ENCODE results near the gene APOO. TPM values are rescaled to one million over a fixed set of nuclear protein-coding genes. Genes with fewer than 3 reads are reported as not detected.

The APOO gene
- total and polyA plus RNA-seq, 2 of the 13 experiments (the other 11 are each of a cell fraction or from before 2014, with no cell fraction given): 9.7 to 22.1 TPM

DNA sequence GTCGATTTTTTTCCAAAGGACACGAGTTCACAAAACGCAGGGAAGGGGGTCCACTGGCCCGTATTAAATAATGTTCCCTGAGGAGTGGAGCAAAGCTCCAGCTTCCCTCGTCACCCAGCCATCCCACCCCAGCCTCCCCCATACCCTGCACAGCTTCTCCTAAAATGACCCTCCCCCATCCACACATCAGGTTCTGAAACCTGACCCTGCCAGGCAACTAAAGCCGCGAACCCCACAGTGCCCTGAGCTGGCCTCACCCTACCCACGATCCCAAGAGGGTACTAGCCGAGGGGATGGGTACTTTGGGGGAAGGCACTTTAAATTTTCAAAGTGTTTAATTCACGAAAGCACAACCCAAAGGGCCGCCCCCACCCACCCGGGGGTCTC lies 634 bp downstream of the APOO start:
- intact Hi-C loops (cut with micrococcal nuclease; ENCODE audit: unreplicated experiment): no loop called here
- Histone ChIP-seq H3K4me2 (ENCODE audit: low read depth, low read length) (peak overlapping the region; percentile 76), H3K79me2 (ENCODE audit: insufficient read depth, low read length) (peaks cover 2% of the 10 kb centered on the region), H3K4me1 (ENCODE audit: insufficient read depth, low read length) (peaks cover 34% of the 10 kb centered on the region), H2AFZ (ENCODE audit: low read length) (no peak overlapping the region), H3K27me3 (ENCODE audit: control insufficient read depth in 1 of 2, insufficient read depth in 2 of 2, low read length in 2 of 2) (no peaks in the 10 kb centered on the region), H3K36me3 (replicated peaks in 1 of 2; ENCODE audit: control insufficient read depth in 1 of 2, insufficient read depth in 2 of 2, low read length in 2 of 2) (no peaks in the 10 kb centered on the region), H3K9me3 (ENCODE audit: low read length) (no peaks in the 10 kb centered on the region), H3K27ac (ENCODE audit: extremely low read length, insufficient read depth, low read length) (peak overlapping the region; percentile 86), H3K4me3 (replicated peaks in 1 of 3; ENCODE audit: insufficient read depth in 1 of 3, low read depth in 2 of 3, low read length in 3 of 3) (peak overlapping the region; percentile 65 to 75 (median 69)), H4K20me1 (ENCODE audit: insufficient read depth, low read length) (no peaks in the 10 kb centered on the region), H3K9ac (ENCODE audit: insufficient read depth, low read depth, low read length) (peak overlapping the region; percentile 74)
- no peak for TF ChIP-seq ZNF629 (CRISPR knock-in tag; conservative IDR thresholded peaks at IDR 0.05)
- 0 out of 2 replicates have a peak, but pooled peaks have one; percentile 15 for TF ChIP-seq ZNF691 (CRISPR knock-in tag; IDR thresholded peaks at IDR 0.05; ENCODE audit: borderline replicate concordance, low read depth)
- ATAC-seq (peak; percentile 5; the same call in 2 of the 3 replicates), DNase-seq (ENCODE audit: low spot score) (no peak), FAIRE-seq (no peak)
- ChIA-PET POLR2A (interaction anchor here (0.9 to 2.2 kb wide), 5 partner anchors 124 to 164 kb away, joined by 3 to 8 read pairs (median 6); partner anchors contain the start of genes ACOT9, EIF2S3 and SAT1), CTCF (ENCODE audit: low intra/inter-chr PET ratio, low total read pairs) (interaction anchor here (0.9 kb wide), 1 partner anchor 213 kb away, joined by 3 read pairs; no protein-coding TSS in a partner anchor)
- in situ Hi-C loops (cut with HindIII; ENCODE audit: extremely low pct_ligation_motif_present, low pct_unique_long_range_greater_than_20kb): no loop called here
- no TSS peak for BruUV-seq (replicated peaks)
- WGBS (ENCODE audit: low lambda C conversion rate): 12% methylated on average over 4 of the region's 12 CpGs

- peaks cover 52% of the 10 kb centered on the region for H3K4me1 ChIP-seq (ENCODE audit: insufficient read depth, low read length)
- FAIRE-seq: no peak
Observed at GRCh38 chrX:23904096-23904495, 3.6 kb downstream of the APOO start.

More at GRCh38 chrX:23904096-23904495, 3.6 kb downstream of the APOO start:
- H3K9me3 ChIP-seq (ENCODE audit: low read length): no peaks in the 10 kb centered on the region
- DNase-seq (ENCODE audit: low spot score): no peak
- H3K9ac ChIP-seq (ENCODE audit: insufficient read depth, low read depth, low read length): no peak overlapping the region
- no peaks in the 10 kb centered on the region for H3K36me3 ChIP-seq (replicated peaks in 1 of 2; ENCODE audit: control insufficient read depth in 1 of 2, insufficient read depth in 2 of 2, low read length in 2 of 2)
- no peak overlapping the region for H3K4me3 ChIP-seq (replicated peaks in 1 of 3; ENCODE audit: insufficient read depth in 1 of 3, low read depth in 2 of 3, low read length in 3 of 3)
- H3K27me3 ChIP-seq (ENCODE audit: control insufficient read depth in 1 of 2, insufficient read depth in 2 of 2, low read length in 2 of 2): no peaks in the 10 kb centered on the region
- no peak overlapping the region for H3K27ac ChIP-seq (ENCODE audit: extremely low read length, insufficient read depth, low read length)
- ATAC-seq: no peak
- intact Hi-C loops (cut with micrococcal nuclease; ENCODE audit: unreplicated experiment) (loop anchor here (5.0 kb wide), 1 partner anchor 62 kb away; no protein-coding TSS in a partner anchor), in situ Hi-C loops (cut with HindIII; ENCODE audit: extremely low pct_ligation_motif_present, low pct_unique_long_range_greater_than_20kb) (loop anchor here (5.0 kb wide), 3 partner anchors 122 to 212 kb away; partner anchors contain the start of gene SAT1)
- H2AFZ ChIP-seq (ENCODE audit: low read length): no peak overlapping the region
- no peaks in the 10 kb centered on the region for H4K20me1 ChIP-seq (ENCODE audit: insufficient read depth, low read length)
- POLR2A ChIA-PET: interaction anchor here (0.7 kb wide), 1 partner anchor 62 kb away, joined by 3 read pairs; no protein-coding TSS in a partner anchor
- CTCF ChIA-PET (ENCODE audit: low intra/inter-chr PET ratio, low total read pairs): no interaction called here
- peaks cover 5% of the 10 kb centered on the region for H3K79me2 ChIP-seq (ENCODE audit: insufficient read depth, low read length)
- TF ChIP-seq ZNF878 (CRISPR knock-in tag; IDR thresholded peaks at IDR 0.05): no peak
- no peak for TF ChIP-seq SALL2 (CRISPR knock-in tag; IDR thresholded peaks at IDR 0.05)
- TF ChIP-seq NFIC (IDR thresholded peaks at IDR 0.05; ENCODE audit: low read length): no peak
- no peak for TF ChIP-seq PLRG1 (conservative IDR thresholded peaks at IDR 0.05)
- TF ChIP-seq GZF1 (CRISPR knock-in tag; IDR thresholded peaks at IDR 0.05): no peak
- no peak for TF ChIP-seq ZMYM3 (CRISPR knock-in tag; IDR thresholded peaks at IDR 0.05)
- no peak for TF ChIP-seq TBP (CRISPR knock-in tag; IDR thresholded peaks at IDR 0.05)
- no peak for TF ChIP-seq CBFB (CRISPR knock-in tag; IDR thresholded peaks at IDR 0.05)
- TF ChIP-seq GATAD2A (CRISPR knock-in tag; IDR thresholded peaks at IDR 0.05): no peak
- TF ChIP-seq GATA4 (IDR thresholded peaks at IDR 0.05; ENCODE audit: borderline replicate concordance, low read depth): no peak
- no peak for TF ChIP-seq ZFAT (CRISPR knock-in tag; conservative IDR thresholded peaks at IDR 0.05)
- no peak for TF ChIP-seq BRF2 (CRISPR knock-in tag; IDR thresholded peaks at IDR 0.05)
- TF ChIP-seq SP4 (CRISPR knock-in tag; IDR thresholded peaks at IDR 0.05): no peak
- no peak for TF ChIP-seq PATZ1 (CRISPR knock-in tag; IDR thresholded peaks at IDR 0.05)
- no peak overlapping the region for H3K4me2 ChIP-seq (ENCODE audit: low read depth, low read length)
- no TSS peak for BruUV-seq (replicated peaks)
- WGBS (ENCODE audit: low lambda C conversion rate): 89% methylated on average over 2 of the region's 2 CpGs
